HepG2 (cell line): ENCODE results near the gene TNFAIP1. TPM values are rescaled to one million over a fixed set of nuclear protein-coding genes. Genes with fewer than 3 reads are reported as not detected.
A peak's percentile ranks its signal among the peaks of the same experiment; 100 is the strongest.

ENCODE experiments used
- ATAC-seq: fragments of 200-7000 bp; cut with Tn5 transposase; 3 replicates; pipeline ENCODE4 v1.9.1; 2020; ENCODE audit warnings: mild to moderate bottlenecking, moderate library complexity
- BruUV-seq: library from RNA; stranded (reverse); fragments of 400-500 nt; replicated peaks from 2 replicates; lab custom pipeline; 2021; lab: Mats Ljungman, UMichigan
- CTCF ChIA-PET: fragments of 300-600 bp; formaldehyde crosslinking; extraction: SDS; loops from one replicate; lab custom pipeline; 2021; ENCODE audit warnings: low total read pairs, inconsistent platforms, low intra/inter-chr PET ratio; lab: Yijun Ruan, JAX
- POLR2A ChIA-PET: fragments of 350-600 bp; sonication (Branson Sonifier 250); formaldehyde crosslinking; loops from one replicate; lab custom pipeline; 2020; ENCODE audit warnings: antibody characterized with exemption, inconsistent platforms; lab: Yijun Ruan, JAX
- DNase-seq: peaks from one replicate; pipeline ENCODE4 v3.0.0-alpha.2; 2015; ENCODE audit warnings: low spot score
- FAIRE-seq: peaks from 3 replicates; lab custom pipeline; 2011; peaks lifted over from hg19 to GRCh38; lab: Jason Lieb, UNC
- H2AFZ ChIP-seq: one replicate; pipeline ENCODE4 v1.6.1; 2011; ENCODE audit warnings: low read length, inconsistent platforms
- H3K27ac ChIP-seq: fragments of 300-600 bp; 3 replicates; pipeline ENCODE4 v1.8.0; 2011; ENCODE audit warnings: mixed run types, mild to moderate bottlenecking, mixed read lengths, low read length, inconsistent platforms; ENCODE audit not compliant: insufficient read depth; ENCODE audit errors: extremely low read length
- H3K27me3 ChIP-seq, 2 experiments: fragments of 200-600 bp in 1 of 2; 2 replicates in 1 of 2; 3 replicates in 1 of 2; pipeline versions ENCODE4 v1.6.0 to v1.8.0; 2011; ENCODE audit warnings: low read length in 2 of 2, mild to moderate bottlenecking in 2 of 2, moderate library complexity in 2 of 2, inconsistent platforms in 1 of 2; ENCODE audit not compliant: insufficient read depth in 2 of 2, control insufficient read depth in 1 of 2
- H3K36me3 ChIP-seq, 2 experiments: fragments of 200-600 bp in 1 of 2; replicated peaks in 1 of 2; 2 replicates in 1 of 2; 3 replicates in 1 of 2; pipeline versions ENCODE4 v1.5.1 to v1.8.0; 2011; ENCODE audit warnings: low read length in 2 of 2, inconsistent platforms in 1 of 2; ENCODE audit not compliant: insufficient read depth in 2 of 2, control insufficient read depth in 1 of 2
- H3K4me1 ChIP-seq: 2 replicates; pipeline ENCODE4 v1.5.1; 2012; ENCODE audit warnings: low read length, inconsistent platforms; ENCODE audit not compliant: insufficient read depth
- H3K4me2 ChIP-seq: 2 replicates; pipeline ENCODE4 v1.6.0; 2011; ENCODE audit warnings: low read depth, low read length, inconsistent platforms
- H3K4me3 ChIP-seq, 3 experiments: fragments of 200-600 bp in 1 of 3; sonication (generic), shearing (Covaris generic) in 1 of 3; replicated peaks in 1 of 3; 2 replicates each; pipeline ENCODE4 v1.5.1; 2011 to 2016; ENCODE audit warnings: low read length in 3 of 3, inconsistent platforms in 2 of 3, low read depth in 2 of 3, mild to moderate bottlenecking in 2 of 3, control low read depth in 1 of 3, mixed read lengths in 1 of 3; ENCODE audit not compliant: insufficient read depth in 1 of 3
- H3K79me2 ChIP-seq: one replicate; pipeline ENCODE4 v1.6.1; 2011; ENCODE audit warnings: low read length, inconsistent platforms; ENCODE audit not compliant: insufficient read depth
- H3K9ac ChIP-seq: 2 replicates; pipeline ENCODE4 v1.6.0; 2011; ENCODE audit warnings: mild to moderate bottlenecking, low read depth, low read length, inconsistent platforms; ENCODE audit not compliant: insufficient read depth
- H3K9me3 ChIP-seq: 2 replicates; pipeline ENCODE4 v1.5.1; 2012; ENCODE audit warnings: mild to moderate bottlenecking, low read length
- H4K20me1 ChIP-seq: 2 replicates; pipeline ENCODE4 v1.6.0; 2011; ENCODE audit warnings: inconsistent platforms, mild to moderate bottlenecking, low read length, moderate library complexity; ENCODE audit not compliant: insufficient read depth
- MAFF ChIP-seq: IDR thresholded peaks from 2 replicates; pipeline ENCODE4 v1.6.1; 2011; ENCODE audit warnings: low read depth, low read length, improper control_type of control experiment
- MAFK ChIP-seq, 2 experiments: IDR thresholded peaks in 1 of 2; conservative IDR thresholded peaks in 1 of 2; 2 replicates each; pipeline ENCODE4 v1.6.1; 2011; ENCODE audit warnings: improper control_type of control experiment in 2 of 2, low read length in 2 of 2
- MAX ChIP-seq: IDR thresholded peaks from 2 replicates; pipeline ENCODE4 v1.6.1; 2012; ENCODE audit warnings: inconsistent platforms
- PRMT3 ChIP-seq: sonication (generic); formaldehyde crosslinking; IDR thresholded peaks from 2 replicates; pipeline ENCODE4 v1.8.1; 2022; ENCODE audit warnings: low read depth, mild to moderate bottlenecking, moderate library complexity, missing genetic modification reagents, borderline replicate concordance
- RBAK ChIP-seq: sonication (generic); formaldehyde crosslinking; IDR thresholded peaks from 2 replicates; pipeline ENCODE4 v1.5.1; 2020; ENCODE audit warnings: mild to moderate bottlenecking, missing genetic modification reagents
- SATB2 ChIP-seq: sonication (generic); formaldehyde crosslinking; IDR thresholded peaks from 2 replicates; pipeline ENCODE4 v1.5.0; 2020; ENCODE audit warnings: missing genetic modification reagents
- ZBED4 ChIP-seq: sonication (generic); formaldehyde crosslinking; IDR thresholded peaks from 2 replicates; pipeline ENCODE4 v1.4.0; 2020; ENCODE audit warnings: missing genetic modification reagents, borderline replicate concordance
- ZNF121 ChIP-seq: sonication (generic); formaldehyde crosslinking; IDR thresholded peaks from 2 replicates; pipeline ENCODE4 v1.5.0; 2020; ENCODE audit warnings: mild to moderate bottlenecking, missing genetic modification reagents
- ZNF256 ChIP-seq: sonication (generic); formaldehyde crosslinking; conservative IDR thresholded peaks from 2 replicates; pipeline ENCODE4 v1.4.0; 2020; ENCODE audit warnings: missing genetic modification reagents
- ZNF770 ChIP-seq: sonication (generic); formaldehyde crosslinking; IDR thresholded peaks from 2 replicates; pipeline ENCODE4 v1.5.0; 2020; ENCODE audit warnings: mild to moderate bottlenecking, missing genetic modification reagents
- ZSCAN20 ChIP-seq: sonication (generic); formaldehyde crosslinking; IDR thresholded peaks from 2 replicates; pipeline ENCODE4 v1.4.0; 2020; ENCODE audit warnings: missing genetic modification reagents, mild to moderate bottlenecking, borderline replicate concordance
- WGBS: methylation state at CpG from one replicate; pipeline ENCODE4 v1.1.6; 2017; ENCODE audit warnings: low lambda C conversion rate; 5-methylcytosine and 5-hydroxymethylcytosine counted together
- in situ Hi-C: cut with HindIII; loops from 2 replicates; pipeline ENCODE4 v1.10.0; 2017; ENCODE audit warnings: low pct_unique_long_range_greater_than_20kb; ENCODE audit not compliant: extremely low pct_ligation_motif_present
- intact Hi-C: fragments of 100-400 bp; cut with micrococcal nuclease; formaldehyde crosslinking; loops from one replicate; pipeline ENCODE4 v1.10.0; 2022; ENCODE audit not compliant: unreplicated experiment
- polyA plus RNA-seq, 8 experiments: library from polyadenylated mRNA; depleted of rRNA in 3 of 8; stranded (reverse) in 7 of 8; unstranded in 1 of 8; fragments of >200 nt; fragmentation: Illumina TruSeq in 4 of 8; extraction: Trizol in 4 of 8; gene quantifications; 2 replicates each; pipeline versions ENCODE4 v1.2.1 to v1.2.3, GENCODE V29; 2011 to 2016; ENCODE audit warnings: low read depth in 4 of 8, missing spikeins in 1 of 8, mixed read lengths in 1 of 8; ENCODE audit not compliant: insufficient read depth in 1 of 8
- total RNA-seq, 5 experiments: library from RNA; depleted of rRNA; stranded (reverse); fragments of >200 nt; fragmentation: Illumina TruSeq; extraction: Trizol; gene quantifications; 2 replicates each; pipeline ENCODE4 v1.2.3, GENCODE V29; 2016; ENCODE audit warnings: low read depth in 1 of 5

TNFAIP1 gene
- total and polyA plus RNA-seq, 2 of the 13 experiments (the other 11 are each of a cell fraction or from before 2014, with no cell fraction given): 17.5 to 40.6 TPM

GRCh38 chr17:28315846-28316705 is 19.5 kb upstream of the TNFAIP1 start:
- 68% methylated on average over 4 of the region's 4 CpGs for WGBS
- TF ChIP-seq ZNF121 (CRISPR knock-in tag): peak; percentile 83
- TF ChIP-seq ZBED4 (CRISPR knock-in tag): no peak
- TF ChIP-seq ZSCAN20 (CRISPR knock-in tag): no peak
- TF ChIP-seq RBAK (CRISPR knock-in tag): no peak
- no peak for TF ChIP-seq MAX
- TF ChIP-seq PRMT3 (CRISPR knock-in tag): no peak
- TF ChIP-seq MAFK (conservative IDR thresholded peaks at IDR 0.05 in 1 of 2, IDR thresholded peaks at IDR 0.05 in 1 of 2; ENCODE audit: low read length in 2 of 2): peak; percentile 28 to 64; a peak in 3 of 4 replicates
- TF ChIP-seq ZNF770 (CRISPR knock-in tag): peak; percentile 59; the same call in 1 of the 2 replicates
- TF ChIP-seq SATB2 (CRISPR knock-in tag): no peak
- TF ChIP-seq ZNF256 (CRISPR knock-in tag): no peak
- TF ChIP-seq MAFF: peak; percentile 45; the same call in 1 of the 2 replicates
- DNase-seq: no peak
- Histone ChIP-seq H3K27ac (no peak overlapping the region), H3K9ac (no peak overlapping the region), H3K27me3 (no peaks in the 10 kb centered on the region; a peak in 1 of 5 replicates), H3K79me2 (peaks cover 27% of the 10 kb centered on the region), H3K4me1 (peaks cover 33% of the 10 kb centered on the region), H3K4me2 (no peak overlapping the region), H3K4me3 (no peak overlapping the region), H3K9me3 (no peaks in the 10 kb centered on the region), H3K36me3 (no peaks in the 10 kb centered on the region; a peak in 1 of 5 replicates), H4K20me1 (peaks cover 4% of the 10 kb centered on the region; the same call in 1 of the 2 replicates), H2AFZ (no peak overlapping the region)
- ChIA-PET POLR2A (interaction anchor here (5.8 kb wide), 1 partner anchor 20 kb away, joined by 41 read pairs; the partner anchor contains the start of genes IFT20 and TNFAIP1), CTCF (no interaction called here)
- BruUV-seq: no TSS peak
- in situ Hi-C loops (loop anchor here (25.0 kb wide), 1 partner anchor 279 kb away; the partner anchor contains the start of gene NLK), intact Hi-C loops (no loop called here)
- ATAC-seq: no peak
- FAIRE-seq: no peak
